GM19467 (cell line): Measurements from ENCODE around the gene AP3B2.
"Not testable (repeated sequence)": the region's sequence is repeated elsewhere in the genome, so short reads cannot be mapped to it uniquely, and the experiment has no call there.

ENCODE experiments used
- ATAC-seq: cut with Tn5 transposase; IDR thresholded peaks from one replicate; pipeline ENCODE4 v1.9.1; 2021; ENCODE audit warnings: mild to moderate bottlenecking, moderate library complexity; ENCODE audit not compliant: unreplicated experiment

AP3B2 gene

GRCh38 chr15:82649226-82649999 is 60.3 kb downstream of the AP3B2 start:
- no peak for ATAC-seq

DNA sequence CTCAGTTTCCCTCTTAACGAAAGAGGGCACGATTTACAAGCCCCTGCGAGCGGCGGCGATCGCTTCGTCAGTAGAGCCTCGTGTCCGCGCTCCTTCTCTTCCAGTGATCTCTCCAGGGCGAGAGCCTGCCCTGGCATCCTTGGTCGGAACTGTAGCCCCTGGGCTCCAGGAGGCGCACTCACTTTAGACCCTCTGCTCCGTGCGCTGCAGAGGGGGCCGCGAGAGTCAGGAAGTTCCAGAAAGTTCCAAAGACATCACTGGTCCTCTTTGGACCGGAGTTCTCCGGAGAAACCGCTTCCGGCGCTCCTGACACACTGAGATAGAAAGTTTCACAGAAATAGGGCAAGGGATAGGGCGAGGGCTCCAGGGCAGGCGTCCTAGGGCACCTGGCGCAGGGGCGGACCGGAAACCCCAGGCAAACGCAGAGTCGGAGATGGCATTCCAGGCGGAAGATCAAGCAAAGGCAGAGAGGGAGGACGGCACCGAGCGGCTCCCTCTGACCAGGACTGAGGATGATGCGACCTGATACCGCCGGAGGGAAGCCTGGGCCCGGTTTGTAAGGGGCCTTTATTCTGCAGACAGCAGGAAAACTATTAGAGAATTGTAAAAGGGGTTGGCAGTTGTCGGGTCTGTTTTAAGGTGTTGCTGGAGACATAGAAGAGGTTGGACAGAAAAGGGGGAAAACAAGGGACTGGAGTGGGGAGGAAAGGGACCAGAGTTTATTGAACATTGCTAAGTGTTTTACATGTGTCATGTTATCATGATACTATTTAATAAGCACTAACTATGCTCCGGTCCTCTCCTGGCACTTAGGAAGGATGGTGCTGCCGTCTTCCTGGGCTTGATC is 61.2 kb downstream of the AP3B2 start:
- ATAC-seq = no peak

GRCh38 chr15:82647835-82648256 is 61.8 kb downstream of the AP3B2 start:
- no peak for ATAC-seq

DNA sequence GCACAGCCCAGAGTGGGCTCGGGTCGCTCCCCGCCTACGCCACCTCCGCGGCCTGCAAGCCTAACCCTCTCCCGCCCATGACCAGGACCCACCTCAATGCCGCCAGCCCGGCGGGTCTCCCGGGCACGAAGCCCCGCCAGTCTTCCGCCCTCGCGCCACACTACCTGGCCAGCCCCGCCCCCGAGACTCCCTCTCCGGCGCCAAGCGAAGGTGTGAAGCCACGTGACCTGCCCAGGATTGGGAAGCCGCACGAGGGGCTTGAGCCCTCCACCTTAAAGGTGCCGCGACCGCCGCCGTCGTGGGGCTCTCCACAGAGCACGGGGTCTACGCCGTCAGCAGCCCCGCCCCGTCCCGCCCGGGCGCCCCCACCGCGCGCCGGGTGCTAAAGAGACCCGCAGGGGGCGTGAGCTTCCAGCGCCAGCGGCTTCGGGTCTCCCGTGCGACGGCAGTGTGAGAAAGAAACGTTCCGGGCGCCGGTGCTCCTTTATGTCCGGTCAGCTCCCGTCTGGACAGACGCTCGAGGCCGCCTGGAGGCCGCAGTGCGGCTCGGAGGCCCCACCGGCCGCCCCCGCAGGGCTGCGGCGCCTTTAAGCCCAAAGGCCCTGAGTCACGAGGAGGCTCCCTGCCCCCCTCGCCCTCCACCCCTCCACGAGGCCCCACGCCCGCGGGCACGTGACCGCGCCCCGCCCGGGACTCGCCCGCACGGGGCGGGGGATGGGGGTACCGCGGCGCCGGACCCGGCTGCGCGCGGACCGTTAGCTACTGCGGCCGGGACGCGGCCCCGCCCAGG is 62.4 kb downstream of the AP3B2 start, which contains the start of gene CPEB1:
CPEB1 (minus strand) TSS at position 319 of the 790 bp plus-strand sequence. CDS start 18,904 bp downstream, outside the sequence.
- ATAC-seq = no peak

- no peak for ATAC-seq
Observed at GRCh38 chr15:82646250-82647044, 63.2 kb downstream of the AP3B2 start.

DNA sequence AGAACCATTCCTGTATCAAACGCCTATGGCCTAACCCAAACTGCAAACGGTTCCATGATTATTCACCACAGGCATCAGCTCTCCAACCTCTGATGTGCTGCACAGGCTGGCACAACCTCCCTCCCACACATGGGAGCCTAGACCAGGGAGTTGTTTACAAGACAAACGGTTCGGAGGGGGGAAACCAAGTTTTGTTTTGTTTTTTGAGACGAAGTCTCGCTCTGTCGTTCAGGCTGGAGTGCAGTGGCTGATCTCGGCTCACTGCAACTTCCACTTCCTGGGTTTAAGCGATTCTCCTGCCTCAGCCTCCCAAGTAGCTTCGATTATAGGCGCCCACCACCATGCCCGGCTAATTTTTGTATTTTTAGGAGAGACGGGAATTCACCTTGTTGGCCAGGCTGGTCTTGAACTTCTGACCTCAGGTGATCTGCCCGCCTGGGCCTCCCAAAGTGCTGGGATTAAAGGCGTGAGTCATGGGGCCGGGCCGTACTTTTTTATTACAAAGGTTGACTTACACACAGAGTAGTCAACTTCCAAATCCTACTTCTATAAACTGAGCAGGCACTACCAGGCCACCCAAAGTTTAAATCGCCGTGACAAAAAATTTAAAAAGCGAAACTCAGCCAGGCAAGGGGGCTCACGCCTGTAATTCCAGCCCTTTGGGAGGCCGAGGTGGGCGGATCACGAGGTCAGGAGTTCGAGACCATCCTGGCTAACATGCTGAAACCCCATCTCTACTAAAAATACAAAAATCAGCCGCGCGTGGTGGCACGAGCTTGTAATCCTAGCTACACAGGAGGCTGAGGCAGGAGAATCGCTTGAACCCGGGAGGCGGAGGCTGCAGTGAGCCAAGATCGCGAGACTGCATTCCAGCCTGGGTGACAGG is 64.5 kb downstream of the AP3B2 start:
- ATAC-seq = not testable (repeated sequence)

DNA sequence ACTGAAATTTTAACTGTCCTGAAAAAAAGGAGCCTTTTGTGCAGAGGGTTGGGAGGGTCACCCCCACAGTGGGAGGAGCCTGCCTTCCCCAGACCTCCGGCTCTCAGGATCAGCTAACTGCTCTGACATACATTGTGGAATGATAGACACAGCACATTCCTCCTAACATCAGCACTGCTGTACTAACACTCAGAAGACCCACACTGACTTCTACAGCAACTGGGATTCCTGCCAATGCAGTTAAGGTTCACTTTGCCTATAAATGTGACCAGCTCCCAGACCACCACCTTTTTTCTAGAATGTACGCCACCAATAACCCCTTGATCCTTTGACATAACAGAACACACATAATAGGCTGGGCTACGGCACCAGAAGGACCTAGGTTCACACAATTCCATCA is 65.7 kb downstream of the AP3B2 start:
- ATAC-seq = no peak

DNA sequence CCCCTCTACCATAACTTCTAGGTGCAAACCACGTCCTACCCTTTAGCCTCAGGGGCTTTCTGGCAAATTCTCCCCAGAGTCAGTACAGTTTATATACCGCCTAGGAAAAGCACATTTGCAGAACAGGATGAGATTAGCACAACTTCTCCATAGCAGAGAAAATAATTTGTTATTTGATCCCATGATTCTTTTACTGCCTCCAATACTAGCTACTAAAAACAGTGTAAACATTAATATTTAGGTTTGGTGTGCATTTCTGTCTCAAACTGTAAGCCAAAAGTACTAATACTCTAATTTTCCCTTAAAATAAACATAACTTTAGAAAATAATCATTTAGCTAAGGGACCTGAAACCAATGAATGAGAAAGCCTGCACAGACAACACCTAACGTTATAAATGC is 67.0 kb downstream of the AP3B2 start:
- no peak for ATAC-seq

DNA sequence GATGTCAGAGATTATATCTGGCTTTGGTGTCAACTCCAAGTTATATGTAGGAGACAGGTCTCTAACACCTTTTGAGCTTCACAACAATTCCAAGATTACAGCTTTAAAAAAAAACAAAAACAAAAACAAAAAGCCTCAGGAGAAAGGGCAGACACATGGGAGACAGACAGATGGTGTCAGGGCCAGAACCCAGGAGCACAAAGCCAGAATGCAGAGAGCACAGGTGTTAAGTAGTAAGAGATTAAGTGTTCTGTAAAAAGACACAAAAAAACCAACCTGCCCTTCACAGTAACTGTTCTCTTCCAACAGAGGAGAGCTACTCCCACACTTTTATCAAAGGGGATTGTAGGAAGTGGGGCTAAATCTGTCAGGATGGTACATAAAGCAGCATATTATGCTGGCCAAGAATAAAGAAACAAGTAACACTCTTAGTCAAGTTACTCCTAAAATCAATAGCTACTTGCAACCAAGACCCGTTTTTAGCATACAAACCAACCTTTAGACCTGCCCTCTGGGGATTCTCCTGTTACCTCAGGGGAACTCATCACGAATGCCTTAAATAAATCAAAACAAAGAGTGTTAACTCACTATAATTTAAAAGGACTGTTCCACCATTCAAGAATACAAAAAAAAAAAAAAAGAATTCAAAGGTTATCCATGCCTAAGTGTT is 68.4 kb downstream of the AP3B2 start:
- ATAC-seq = no peak

DNA sequence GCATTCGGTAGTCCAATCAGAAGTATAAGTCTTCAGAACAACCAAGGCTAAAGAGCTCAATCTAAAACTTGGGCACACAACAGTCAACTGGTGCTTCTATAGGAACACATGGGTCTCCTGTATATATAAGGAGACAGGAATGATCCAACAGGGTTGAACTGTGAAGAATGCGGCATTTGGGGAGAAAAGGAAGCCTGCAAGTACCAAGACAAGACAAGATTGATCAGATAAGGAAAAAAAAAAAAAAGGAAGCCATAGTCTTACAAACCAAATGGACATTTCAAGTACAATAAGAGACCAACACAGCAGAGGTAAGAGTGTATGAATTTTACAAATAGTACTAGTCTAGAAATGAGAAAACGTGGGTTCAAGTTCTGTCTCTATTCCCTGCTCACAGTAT is 69.0 kb downstream of the AP3B2 start:
- no peak for ATAC-seq

DNA sequence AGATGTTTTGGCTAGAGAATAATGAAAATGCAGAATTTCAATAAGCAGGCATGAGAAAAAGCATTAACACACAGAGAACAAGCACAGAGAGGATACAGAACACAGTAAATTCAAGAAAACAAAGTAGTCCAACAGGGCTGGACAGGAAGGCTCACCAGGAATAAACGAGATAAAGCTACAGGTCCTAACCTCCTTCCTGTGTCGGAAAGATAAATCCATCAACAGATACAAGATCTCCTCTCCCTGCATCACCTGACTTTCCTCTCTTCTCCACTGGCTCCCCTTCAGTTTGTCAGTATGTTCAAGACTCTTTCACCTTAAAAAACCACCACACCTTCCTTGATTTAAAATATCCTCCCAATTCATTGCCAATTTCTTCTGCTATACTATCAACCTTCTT is 73.9 kb downstream of the AP3B2 start:
- no peak for ATAC-seq

DNA sequence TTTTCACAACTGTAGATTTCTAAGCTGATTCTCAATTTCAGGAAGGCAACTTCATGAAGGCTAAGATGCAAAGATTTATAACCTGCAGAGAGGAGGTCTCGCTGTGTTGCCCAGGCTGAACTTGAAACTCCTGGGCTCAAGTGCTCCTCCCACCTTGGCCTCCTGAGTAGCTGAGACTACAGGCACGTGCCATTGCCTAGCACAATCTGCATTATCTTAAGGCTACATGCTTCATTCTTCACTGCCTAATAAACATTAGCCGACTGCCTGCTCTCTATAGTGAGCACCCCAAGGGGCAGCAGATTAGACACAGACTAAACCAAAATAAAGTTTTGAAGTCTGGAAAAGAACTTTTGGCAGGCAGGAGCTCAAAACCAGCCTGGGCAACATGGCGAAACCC is 79.6 kb downstream of the AP3B2 start:
- no peak for ATAC-seq

DNA sequence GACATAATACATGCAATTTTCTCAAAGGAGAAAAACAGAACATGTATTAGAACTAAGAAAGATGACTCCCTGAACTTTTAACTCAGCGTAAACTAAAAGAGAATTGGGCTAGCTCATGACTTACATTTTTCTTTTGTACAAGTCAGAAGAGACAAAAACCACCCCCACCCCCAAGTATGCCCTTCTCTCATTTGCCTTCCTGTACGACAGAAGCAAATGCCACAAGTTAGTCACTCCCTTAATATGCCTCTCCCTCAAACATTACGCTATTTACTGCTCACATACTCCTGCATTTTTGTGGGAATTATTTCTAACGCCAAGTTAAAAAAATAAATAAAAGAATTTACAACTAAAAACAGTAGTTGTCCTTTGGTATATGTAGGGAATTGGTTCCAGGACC is 84.5 kb downstream of the AP3B2 start:
- no peak for ATAC-seq

- no peak for ATAC-seq
Observed at GRCh38 chr15:82624438-82624837, 85.2 kb downstream of the AP3B2 start.

GRCh38 chr15:82624008-82624407 is 85.7 kb downstream of the AP3B2 start:
- ATAC-seq = no peak

DNA sequence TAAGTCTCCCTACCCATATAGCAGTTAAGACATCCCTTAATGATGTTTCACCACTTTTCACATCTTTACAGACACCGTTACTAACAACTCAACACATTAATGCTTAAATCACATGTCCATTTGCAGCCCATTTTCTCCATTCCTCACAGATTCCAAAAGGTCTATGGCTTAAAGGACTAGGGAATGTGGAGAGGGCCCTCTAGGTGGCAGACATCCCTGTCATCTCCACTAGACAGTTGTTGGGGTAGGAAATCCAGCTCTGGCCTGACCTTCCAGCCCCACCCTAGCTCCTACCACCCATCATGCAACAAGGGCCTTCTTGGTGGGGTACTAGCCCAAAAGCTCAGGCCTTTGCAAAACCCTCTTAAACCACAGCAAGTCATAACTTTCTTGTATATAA is 87.7 kb downstream of the AP3B2 start:
- no peak for ATAC-seq

DNA sequence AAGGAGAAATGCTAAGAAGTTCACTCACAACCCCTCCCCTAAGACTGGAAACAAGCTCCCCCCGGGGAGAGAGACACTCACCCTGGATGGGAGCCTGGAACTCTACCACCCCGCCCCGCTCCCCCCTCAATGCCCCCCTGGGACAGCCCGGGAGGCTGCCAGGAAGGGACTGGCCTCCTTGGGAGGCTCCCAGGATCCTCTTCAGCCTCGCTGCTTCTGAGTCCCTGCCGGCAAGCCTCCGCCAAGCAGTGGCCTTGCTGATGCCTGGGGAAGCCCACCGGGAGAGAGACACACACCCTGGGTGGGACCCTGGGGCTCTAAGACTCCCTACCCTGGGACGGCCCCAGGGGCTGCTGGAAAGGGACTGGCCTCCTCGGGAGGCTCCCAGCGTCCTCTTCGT is 95.9 kb downstream of the AP3B2 start:
- ATAC-seq = no peak

DNA sequence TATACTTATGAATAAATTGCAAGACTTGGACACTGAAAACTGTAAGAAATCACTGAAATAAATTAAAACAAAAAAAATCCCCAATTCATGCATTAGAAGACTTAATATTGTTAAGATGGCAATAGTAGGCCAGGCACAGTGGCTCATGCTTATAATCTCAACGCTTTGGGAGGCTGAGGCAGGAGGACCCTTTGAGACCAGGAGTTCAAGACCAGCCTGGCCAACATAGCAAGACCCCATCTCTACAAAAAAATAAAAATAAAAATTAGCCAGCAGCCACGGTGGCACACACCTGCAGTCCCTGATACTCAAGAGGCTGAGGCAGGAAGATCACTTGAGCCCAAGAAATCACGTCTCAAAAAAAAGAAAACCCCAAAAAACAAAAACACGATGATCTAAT is 98.3 kb downstream of the AP3B2 start:
- no peak for ATAC-seq
